Ascending aorta (tissue), 2 donors: Measurements from ENCODE around the gene PNPLA5. TPM values are rescaled to one million over a fixed set of nuclear protein-coding genes. Genes with fewer than 3 reads are reported as not detected.
"Not testable (repeated sequence)": the region's sequence is repeated elsewhere in the genome, so short reads cannot be mapped to it uniquely, and the experiment has no call there.

ENCODE experiments used
- DNase-seq, 2 donors: peaks; one replicate each; pipeline ENCODE4 v3.0.0-alpha.2; 2019; ENCODE audit warnings: low spot score in 2 of 2
- H3K27ac ChIP-seq, 2 donors: fragments of 200-600 bp; sonication (generic); one replicate each; pipeline ENCODE4 v1.5.1; 2016 to 2017; ENCODE audit warnings: mild to moderate bottlenecking in 1 of 2
- H3K27me3 ChIP-seq: fragments of 200-600 bp; sonication (generic); one replicate; pipeline ENCODE4 v1.5.1; 2017
- H3K36me3 ChIP-seq, 2 donors: fragments of 200-600 bp; sonication (generic); one replicate each; pipeline ENCODE4 v1.5.1; 2016
- H3K4me1 ChIP-seq, 2 donors: fragments of 200-600 bp; sonication (generic); one replicate each; pipeline ENCODE4 v1.5.1; 2016 to 2017; ENCODE audit warnings: mild to moderate bottlenecking in 1 of 2
- H3K4me3 ChIP-seq, 2 donors: fragments of 200-600 bp; sonication (generic); one replicate each; pipeline ENCODE4 v1.5.1; 2016 to 2017; ENCODE audit warnings: mild to moderate bottlenecking in 1 of 2
- H3K9me3 ChIP-seq, 2 donors: fragments of 200-600 bp; sonication (generic); one replicate each; pipeline ENCODE4 v1.5.1; 2016
- CTCF ChIP-seq, 3 experiments: fragments of 200-600 bp in 2 of 3; fragments of 450-650 bp in 1 of 3; sonication (generic) in 2 of 3; IDR thresholded peaks; one replicate each; pipeline ENCODE4 v1.5.1; 2016 to 2019; ENCODE audit warnings: antibody characterized with exemption in 3 of 3, mild to moderate bottlenecking in 1 of 3, moderate library complexity in 1 of 3
- intact Hi-C: fragments of 100-400 bp; cut with DNase I; formaldehyde crosslinking; loops from one replicate; pipeline ENCODE4 v1.15.1; 2023
- total RNA-seq: library from RNA; depleted of rRNA; stranded (reverse); fragments of >200 nt; gene quantifications from one replicate; pipeline ENCODE4 v1.1.0, GENCODE V29; 2016

PNPLA5 gene
- total RNA-seq, 1 donor from 2014 or later = not detected

- no peak overlapping the region for H3K4me3 ChIP-seq
- TF ChIP-seq CTCF (IDR thresholded peaks at IDR 0.05) = no peak
- no peak for DNase-seq
- H3K4me1 ChIP-seq = no peaks in the 10 kb centered on the region
- H3K9me3 ChIP-seq = no peaks in the 10 kb centered on the region
- intact Hi-C loops = no loop called here
- no peak overlapping the region for H3K27ac ChIP-seq
- H3K27me3 ChIP-seq = no peaks in the 10 kb centered on the region
- no peaks in the 10 kb centered on the region for H3K36me3 ChIP-seq
Observed at GRCh38 chr22:43878079-43878795, 13.6 kb downstream of the PNPLA5 start.

GRCh38 chr22:43876866-43877509, 14.8 kb downstream of the PNPLA5 start:
- intact Hi-C loops = no loop called here
- Histone ChIP-seq H3K27ac (no peak overlapping the region), H3K9me3 (no peaks in the 10 kb centered on the region), H3K36me3 (no peaks in the 10 kb centered on the region), H3K27me3 (no peaks in the 10 kb centered on the region), H3K4me3 (no peak overlapping the region), H3K4me1 (no peaks in the 10 kb centered on the region)
- no peak for DNase-seq
- no peak for TF ChIP-seq CTCF (IDR thresholded peaks at IDR 0.05)

- no peak for DNase-seq
- Histone ChIP-seq H3K27ac (no peak overlapping the region), H3K4me3 (no peak overlapping the region), H3K4me1 (no peaks in the 10 kb centered on the region), H3K27me3 (no peaks in the 10 kb centered on the region), H3K36me3 (no peaks in the 10 kb centered on the region), H3K9me3 (peaks cover 0 to 11% of the 10 kb centered on the region in 2 donors)
- no peak for TF ChIP-seq CTCF (IDR thresholded peaks at IDR 0.05)
- intact Hi-C loops = no loop called here
Observed at GRCh38 chr22:43869799-43870198, 22.0 kb downstream of the PNPLA5 start.

- H3K27me3 ChIP-seq, H3K4me3 ChIP-seq: not testable (repeated sequence)
Observed at GRCh38 chr22:43869001-43869400, 22.8 kb downstream of the PNPLA5 start.

GRCh38 chr22:43867839-43868635, 23.8 kb downstream of the PNPLA5 start:
- Histone ChIP-seq H3K27me3 (peaks cover 6% of the 10 kb centered on the region), H3K9me3 (peaks cover 0 to 11% of the 10 kb centered on the region in 2 donors), H3K36me3 (no peaks in the 10 kb centered on the region), H3K4me1 (no peaks in the 10 kb centered on the region), H3K4me3 (no peak overlapping the region), H3K27ac (no peak overlapping the region)
- intact Hi-C loops = no loop called here
- TF ChIP-seq CTCF (IDR thresholded peaks at IDR 0.05) = no peak
- DNase-seq = no peak

More at GRCh38 chr22:43869001-43869400, 22.8 kb downstream of the PNPLA5 start:
- DNase-seq, H3K4me1 ChIP-seq, intact Hi-C loops, H3K27ac ChIP-seq, H3K36me3 ChIP-seq: not testable (repeated sequence)
- H3K9me3 ChIP-seq = peaks cover 0 to 11% of the 10 kb centered on the region in 2 donors

- Histone ChIP-seq H3K4me3 (no peak overlapping the region), H3K36me3 (no peaks in the 10 kb centered on the region), H3K4me1 (no peaks in the 10 kb centered on the region), H3K9me3 (no peaks in the 10 kb centered on the region), H3K27ac (no peak overlapping the region), H3K27me3 (peaks cover 10% of the 10 kb centered on the region)
- TF ChIP-seq CTCF (IDR thresholded peaks at IDR 0.05) = no peak
- DNase-seq = no peak
- intact Hi-C loops = no loop called here
Observed at GRCh38 chr22:43862882-43863202, 29.0 kb downstream of the PNPLA5 start.
